HT-29 (cell line): ENCODE data around the gene KLHL36. TPM values are rescaled to one million over a fixed set of nuclear protein-coding genes. Genes with fewer than 3 reads are reported as not detected.
"Not testable (repeated sequence)": the region's sequence is repeated elsewhere in the genome, so short reads cannot be mapped to it uniquely, and the experiment has no call there.

Experiments used
- DNase-seq: peaks from one replicate; pipeline ENCODE4 v3.0.0-alpha.2; 2015; ENCODE audit warnings: low spot score
- total RNA-seq: library from RNA; depleted of rRNA; stranded (reverse); fragments of >200 nt; shearing (Covaris generic); gene quantifications from 2 replicates; pipeline ENCODE4 v1.2.3, GENCODE V29; 2014

The KLHL36 gene
- total RNA-seq, 1 experiment from 2014 or later = 70.1 TPM

GRCh38 chr16:84614968-84615813, 33.1 kb upstream of the KLHL36 start:
- DNase-seq = no peak

- DNase-seq = peak; percentile 22
Measured at GRCh38 chr16:84616515-84616914, 31.8 kb upstream of the KLHL36 start.

GRCh38 chr16:84617041-84617790, 31.1 kb upstream of the KLHL36 start:
- peak; percentile 29 for DNase-seq

- peak; percentile 95 for DNase-seq
Measured at GRCh38 chr16:84617791-84618580, 30.3 kb upstream of the KLHL36 start, which contains the start of gene COTL1. TSS of gene COTL1 (minus strand) at chr16:84618078. CDS start at chr16:84617914, 164 bp downstream.

GRCh38 chr16:84618581-84619460, 29.5 kb upstream of the KLHL36 start:
- DNase-seq = peak; percentile 75

GRCh38 chr16:84620913-84621312, 27.4 kb upstream of the KLHL36 start:
- not testable (repeated sequence) for DNase-seq

GRCh38 chr16:84625556-84625955, 22.8 kb upstream of the KLHL36 start:
- no peak for DNase-seq

GRCh38 chr16:84628226-84628731, 20.0 kb upstream of the KLHL36 start:
- no peak for DNase-seq

GRCh38 chr16:84629580-84629979, 18.7 kb upstream of the KLHL36 start:
- DNase-seq = no peak

GRCh38 chr16:84630009-84630408, 18.3 kb upstream of the KLHL36 start:
- no peak for DNase-seq

GRCh38 chr16:84630446-84631152, 17.7 kb upstream of the KLHL36 start:
- no peak for DNase-seq

GRCh38 chr16:84631153-84631466, 17.2 kb upstream of the KLHL36 start:
- DNase-seq = no peak

GRCh38 chr16:84631886-84632285, 16.4 kb upstream of the KLHL36 start:
- no peak for DNase-seq

GRCh38 chr16:84632862-84633261, 15.4 kb upstream of the KLHL36 start:
- DNase-seq = not testable (repeated sequence)

- DNase-seq = no peak
Measured at GRCh38 chr16:84633622-84634021, 14.7 kb upstream of the KLHL36 start.

GRCh38 chr16:84635702-84636101, 12.6 kb upstream of the KLHL36 start:
- DNase-seq = no peak

GRCh38 chr16:84637709-84638108, 10.6 kb upstream of the KLHL36 start:
- DNase-seq = no peak

- DNase-seq = no peak
Measured at GRCh38 chr16:84638231-84638806, 10.0 kb upstream of the KLHL36 start.

- DNase-seq = no peak
Measured at GRCh38 chr16:84640145-84640544, 8.2 kb upstream of the KLHL36 start.
